PC-9 (cell line): Measurements from ENCODE around the gene PEF1.

Experiments
- EZH2 ChIP-seq: fragments of 200-600 bp; sonication (generic); IDR thresholded peaks from 2 replicates; pipeline ENCODE4 v1.8.0; 2017; ENCODE audit warnings: antibody characterized with exemption, low read depth
- TF ChIP-seq, protein P1 (sequence below): fragments of 200-600 bp; sonication (generic); conservative IDR thresholded peaks from 2 replicates; pipeline ENCODE4 v1.6.1; 2017; ENCODE audit warnings: mixed run types, antibody characterized with exemption, mild to moderate bottlenecking, moderate library complexity

DNA sequence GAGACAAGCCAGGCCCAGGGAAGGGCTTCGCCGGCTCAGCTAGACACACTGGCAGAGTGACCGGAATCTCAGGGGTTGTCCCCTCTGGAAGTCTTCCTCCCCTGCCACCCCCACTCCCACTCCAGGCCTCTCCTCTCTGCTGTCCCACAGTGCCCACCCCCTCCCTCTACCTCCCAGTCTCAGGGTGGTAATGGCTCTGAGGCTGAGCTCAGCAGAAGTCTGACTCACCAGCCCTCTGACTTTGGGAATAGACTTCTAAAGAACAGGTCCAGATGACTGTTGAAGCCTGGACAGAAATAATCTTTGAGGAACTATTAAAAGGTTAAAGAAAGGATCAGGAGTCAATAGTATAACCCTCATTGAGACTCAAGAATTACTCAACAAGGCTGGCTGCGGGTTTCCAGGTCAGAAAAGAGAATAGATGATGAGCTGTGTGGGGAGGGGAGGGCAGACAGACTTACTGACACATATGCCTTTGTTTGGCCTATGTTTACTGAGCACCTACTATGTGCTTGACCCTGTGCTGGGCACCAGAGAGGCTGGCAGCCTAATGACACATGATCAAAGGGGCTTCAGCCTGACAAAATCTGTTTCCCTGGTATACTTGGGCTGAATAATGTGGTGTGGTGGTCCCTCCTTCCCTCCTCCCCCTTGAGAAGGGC, 19.0 kb downstream of the PEF1 start:
- TF ChIP-seq, protein P1, sequence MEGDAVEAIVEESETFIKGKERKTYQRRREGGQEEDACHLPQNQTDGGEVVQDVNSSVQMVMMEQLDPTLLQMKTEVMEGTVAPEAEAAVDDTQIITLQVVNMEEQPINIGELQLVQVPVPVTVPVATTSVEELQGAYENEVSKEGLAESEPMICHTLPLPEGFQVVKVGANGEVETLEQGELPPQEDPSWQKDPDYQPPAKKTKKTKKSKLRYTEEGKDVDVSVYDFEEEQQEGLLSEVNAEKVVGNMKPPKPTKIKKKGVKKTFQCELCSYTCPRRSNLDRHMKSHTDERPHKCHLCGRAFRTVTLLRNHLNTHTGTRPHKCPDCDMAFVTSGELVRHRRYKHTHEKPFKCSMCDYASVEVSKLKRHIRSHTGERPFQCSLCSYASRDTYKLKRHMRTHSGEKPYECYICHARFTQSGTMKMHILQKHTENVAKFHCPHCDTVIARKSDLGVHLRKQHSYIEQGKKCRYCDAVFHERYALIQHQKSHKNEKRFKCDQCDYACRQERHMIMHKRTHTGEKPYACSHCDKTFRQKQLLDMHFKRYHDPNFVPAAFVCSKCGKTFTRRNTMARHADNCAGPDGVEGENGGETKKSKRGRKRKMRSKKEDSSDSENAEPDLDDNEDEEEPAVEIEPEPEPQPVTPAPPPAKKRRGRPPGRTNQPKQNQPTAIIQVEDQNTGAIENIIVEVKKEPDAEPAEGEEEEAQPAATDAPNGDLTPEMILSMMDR = no peak
- TF ChIP-seq EZH2 = no peak
